AG08396 (cell line): ENCODE results near the gene SLC25A34.
"Not testable (repeated sequence)": the region's sequence is repeated elsewhere in the genome, so short reads cannot be mapped to it uniquely, and the experiment has no call there.

Source experiments
- DNase-seq: peaks from one replicate; pipeline ENCODE4 v3.0.0; 2012; ENCODE audit warnings: low spot score, mixed read lengths

The SLC25A34 gene

GRCh38 chr1:15736038-15736891, at the start of gene SLC25A34:
TSS of gene SLC25A34 (plus strand) at chr1:15736258. CDS start at chr1:15736486, 228 bp downstream.
- DNase-seq: no peak

- DNase-seq: no peak
Measured at GRCh38 chr1:15687446-15687845, 48.6 kb upstream of the SLC25A34 start.

GRCh38 chr1:15690317-15690716, 45.7 kb upstream of the SLC25A34 start:
- no peak for DNase-seq

- DNase-seq: peak; percentile 47
Measured at GRCh38 chr1:15691434-15692032, 44.5 kb upstream of the SLC25A34 start.

GRCh38 chr1:15692121-15692682, 43.9 kb upstream of the SLC25A34 start:
- no peak for DNase-seq

GRCh38 chr1:15693371-15693770, 42.7 kb upstream of the SLC25A34 start:
- no peak for DNase-seq

- no peak for DNase-seq
Measured at GRCh38 chr1:15696956-15697521, 39.0 kb upstream of the SLC25A34 start.

- no peak for DNase-seq
Measured at GRCh38 chr1:15698201-15698600, 37.9 kb upstream of the SLC25A34 start.

GRCh38 chr1:15699321-15699720, 36.7 kb upstream of the SLC25A34 start:
- not testable (repeated sequence) for DNase-seq

- DNase-seq: no peak
Measured at GRCh38 chr1:15700508-15700907, 35.5 kb upstream of the SLC25A34 start.

- no peak for DNase-seq
Measured at GRCh38 chr1:15701784-15702183, 34.3 kb upstream of the SLC25A34 start.

GRCh38 chr1:15702722-15703550, 33.1 kb upstream of the SLC25A34 start:
- DNase-seq: no peak

GRCh38 chr1:15703562-15703961, 32.5 kb upstream of the SLC25A34 start:
- DNase-seq: peak; percentile 89

- DNase-seq: no peak
Measured at GRCh38 chr1:15704526-15705183, 31.4 kb upstream of the SLC25A34 start.

- no peak for DNase-seq
Measured at GRCh38 chr1:15705184-15705566, 30.9 kb upstream of the SLC25A34 start.

GRCh38 chr1:15706751-15707150, 29.3 kb upstream of the SLC25A34 start:
- no peak for DNase-seq

GRCh38 chr1:15707239-15707925, 28.7 kb upstream of the SLC25A34 start:
- no peak for DNase-seq

- no peak for DNase-seq
Measured at GRCh38 chr1:15708486-15709137, 27.4 kb upstream of the SLC25A34 start.

- no peak for DNase-seq
Measured at GRCh38 chr1:15709226-15709625, 26.8 kb upstream of the SLC25A34 start.

GRCh38 chr1:15712168-15712567, 23.9 kb upstream of the SLC25A34 start:
- no peak for DNase-seq
